ENCODE data around the gene IRS2. TPM values are rescaled to one million over a fixed set of nuclear protein-coding genes. Genes with fewer than 3 reads are reported as not detected.

IRS2 gene
- total RNA-seq, 1 experiment from 2014 or later, result 9.2 TPM

DNA sequence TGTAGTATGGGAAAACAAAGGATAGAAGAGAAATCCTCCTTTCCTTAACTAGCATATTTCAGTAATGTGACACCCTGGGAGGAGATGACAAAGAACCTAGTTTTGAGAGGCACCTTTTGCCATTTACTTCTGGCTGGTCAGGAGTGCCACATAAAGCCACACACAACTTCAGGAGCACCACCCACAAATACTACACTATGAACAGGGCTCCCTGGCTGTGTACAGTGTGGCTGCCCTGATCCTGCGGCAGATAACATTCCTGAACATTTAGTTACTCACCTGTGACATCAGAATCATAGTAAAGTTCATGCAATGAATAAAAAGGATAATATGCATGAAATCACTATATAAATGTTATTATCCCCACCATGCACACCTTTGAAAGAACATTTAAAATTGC, 17.4 kb upstream of the IRS2 start:
- POLR2A ChIA-PET, result no interaction called here
- DNase-seq (ENCODE audit: low read depth, low spot score) (no peak), ATAC-seq (no peak)
- Histone ChIP-seq H3K4me3 (replicated peaks in 1 of 2; ENCODE audit: low read depth in 1 of 2, low read length in 2 of 2) (no peak overlapping the region), H4K20me1 (ENCODE audit: insufficient read depth) (no peaks in the 10 kb centered on the region), H2AFZ (ENCODE audit: low read depth, low read length, poor library complexity, severe bottlenecking) (no peak overlapping the region), H3K36me3 (ENCODE audit: control insufficient read depth in 1 of 2, insufficient read depth in 2 of 2, low read length in 2 of 2) (no peaks in the 10 kb centered on the region), H3K4me2 (ENCODE audit: low read length) (no peak overlapping the region), H3K9me2 (ENCODE audit: insufficient read depth) (no peaks in the 10 kb centered on the region), H3K9ac (ENCODE audit: low read length) (no peak overlapping the region), H3K4me1 (ENCODE audit: control insufficient read depth in 1 of 2, insufficient read depth in 2 of 2, low read length in 2 of 2) (no peaks in the 10 kb centered on the region), H3K27me3 (ENCODE audit: insufficient read depth, low read length) (no peaks in the 10 kb centered on the region), H3K9me3 (ENCODE audit: control insufficient read depth in 1 of 2, insufficient read depth in 1 of 2, low read depth in 1 of 2, low read length in 2 of 2) (no peaks in the 10 kb centered on the region), H3K79me2 (ENCODE audit: insufficient read depth, low read length) (no peaks in the 10 kb centered on the region), H3K27ac (ENCODE audit: low read depth, low read length) (no peak overlapping the region)
- CTCF ChIA-PET, result no interaction called here
- RAD21 ChIA-PET (ENCODE audit: low non-redundant PET in 1 of 2, low total read pairs in 2 of 2, uncharacterized antibody in 2 of 2, unreplicated experiment in 2 of 2), result no interaction called here
- intact Hi-C loops (cut with micrococcal nuclease), result no loop called here
- BruUV-seq (replicated peaks), result no TSS peak
- TF ChIP-seq, protein P1, sequence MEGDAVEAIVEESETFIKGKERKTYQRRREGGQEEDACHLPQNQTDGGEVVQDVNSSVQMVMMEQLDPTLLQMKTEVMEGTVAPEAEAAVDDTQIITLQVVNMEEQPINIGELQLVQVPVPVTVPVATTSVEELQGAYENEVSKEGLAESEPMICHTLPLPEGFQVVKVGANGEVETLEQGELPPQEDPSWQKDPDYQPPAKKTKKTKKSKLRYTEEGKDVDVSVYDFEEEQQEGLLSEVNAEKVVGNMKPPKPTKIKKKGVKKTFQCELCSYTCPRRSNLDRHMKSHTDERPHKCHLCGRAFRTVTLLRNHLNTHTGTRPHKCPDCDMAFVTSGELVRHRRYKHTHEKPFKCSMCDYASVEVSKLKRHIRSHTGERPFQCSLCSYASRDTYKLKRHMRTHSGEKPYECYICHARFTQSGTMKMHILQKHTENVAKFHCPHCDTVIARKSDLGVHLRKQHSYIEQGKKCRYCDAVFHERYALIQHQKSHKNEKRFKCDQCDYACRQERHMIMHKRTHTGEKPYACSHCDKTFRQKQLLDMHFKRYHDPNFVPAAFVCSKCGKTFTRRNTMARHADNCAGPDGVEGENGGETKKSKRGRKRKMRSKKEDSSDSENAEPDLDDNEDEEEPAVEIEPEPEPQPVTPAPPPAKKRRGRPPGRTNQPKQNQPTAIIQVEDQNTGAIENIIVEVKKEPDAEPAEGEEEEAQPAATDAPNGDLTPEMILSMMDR (IDR thresholded peaks at IDR 0.05 in 2 of 3, conservative IDR thresholded peaks at IDR 0.05 in 1 of 3; ENCODE audit: borderline replicate concordance in 1 of 3, insufficient read depth in 1 of 3, low read depth in 2 of 3, low read length in 2 of 3), result no peak
- TF ChIP-seq SIN3A (IDR thresholded peaks at IDR 0.05; ENCODE audit: low read depth) (no peak), RAD21 (IDR thresholded peaks at IDR 0.05; ENCODE audit: low read depth) (no peak), SP1 (IDR thresholded peaks at IDR 0.05; ENCODE audit: low read depth) (no peak), ELF1 (IDR thresholded peaks at IDR 0.05; ENCODE audit: borderline replicate concordance, low read depth) (no peak), CBX3 (IDR thresholded peaks at IDR 0.05; ENCODE audit: low read depth) (no peak), SRF (IDR thresholded peaks at IDR 0.05; ENCODE audit: low read depth) (no peak), TCF7L2 (IDR thresholded peaks at IDR 0.05; ENCODE audit: borderline replicate concordance, extremely low read depth, insufficient read depth, insufficient read length) (no peak), POLR2A (IDR thresholded peaks at IDR 0.05; ENCODE audit: borderline replicate concordance, extremely low read depth, insufficient read depth, insufficient read length) (no peak), EZH2 (IDR thresholded peaks at IDR 0.05) (no peak), JUND (IDR thresholded peaks at IDR 0.05) (no peak), EGR1 (IDR thresholded peaks at IDR 0.05; ENCODE audit: low read depth) (no peak), EZH2phosphoT487 (IDR thresholded peaks at IDR 0.05; ENCODE audit: borderline replicate concordance) (no peak), YY1 (IDR thresholded peaks at IDR 0.05; ENCODE audit: extremely low read depth, insufficient replicate concordance, low read depth, low read length) (no peak), CEBPB (IDR thresholded peaks at IDR 0.05; ENCODE audit: low read depth) (no peak), ZNF274 (IDR thresholded peaks at IDR 0.05; ENCODE audit: low read depth, low read length) (no peak), FOSL1 (IDR thresholded peaks at IDR 0.05; ENCODE audit: low read depth) (no peak)
- TF ChIP-seq, protein P2, sequence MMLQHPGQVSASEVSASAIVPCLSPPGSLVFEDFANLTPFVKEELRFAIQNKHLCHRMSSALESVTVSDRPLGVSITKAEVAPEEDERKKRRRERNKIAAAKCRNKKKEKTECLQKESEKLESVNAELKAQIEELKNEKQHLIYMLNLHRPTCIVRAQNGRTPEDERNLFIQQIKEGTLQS (IDR thresholded peaks at IDR 0.05), result no peak
- TF ChIP-seq, protein P3, sequence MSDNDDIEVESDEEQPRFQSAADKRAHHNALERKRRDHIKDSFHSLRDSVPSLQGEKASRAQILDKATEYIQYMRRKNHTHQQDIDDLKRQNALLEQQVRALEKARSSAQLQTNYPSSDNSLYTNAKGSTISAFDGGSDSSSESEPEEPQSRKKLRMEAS (IDR thresholded peaks at IDR 0.05), result no peak
